Esophagus muscularis mucosa (tissue), 4 donors: ENCODE data around the gene CDRT4. TPM values are rescaled to one million over a fixed set of nuclear protein-coding genes. Genes with fewer than 3 reads are reported as not detected.
A peak's percentile ranks its signal among the peaks of the same experiment; 100 is the strongest.

Source experiments
- DNase-seq: peaks from one replicate; pipeline ENCODE4 v3.0.0-alpha.2; 2017; ENCODE audit errors: extremely low spot score
- H3K27ac ChIP-seq, 4 donors: fragments of 200-600 bp; sonication (generic); replicated peaks in 1 of 4; 1 replicate in 3 of 4; 2 replicates in 1 of 4; pipeline ENCODE4 v1.5.1; 2016 to 2019; ENCODE audit warnings: mild to moderate bottlenecking in 1 of 4
- H3K27me3 ChIP-seq, 4 donors: fragments of 200-600 bp; sonication (generic); one replicate each; pipeline versions ENCODE4 v1.5.1 to v1.6.0; 2016 to 2019
- H3K36me3 ChIP-seq, 4 donors: fragments of 200-600 bp; sonication (generic); one replicate each; pipeline ENCODE4 v1.5.1; 2016 to 2019
- H3K4me1 ChIP-seq, 4 donors: fragments of 200-600 bp; sonication (generic); one replicate each; pipeline ENCODE4 v1.5.1; 2016 to 2019
- H3K4me3 ChIP-seq, 4 donors: fragments of 200-600 bp; sonication (generic); 1 replicate in 2 of 4; 2 replicates in 2 of 4; pipeline ENCODE4 v1.5.1; 2016 to 2019; ENCODE audit warnings: mild to moderate bottlenecking in 4 of 4, moderate library complexity in 1 of 4
- H3K9me3 ChIP-seq, 4 donors: fragments of 200-600 bp; sonication (generic); 1 replicate in 3 of 4; 2 replicates in 1 of 4; pipeline ENCODE4 v1.5.1; 2016 to 2019
- EP300 ChIP-seq: sonication (generic); formaldehyde crosslinking; IDR thresholded peaks from one replicate; pipeline ENCODE4 v1.6.1; 2017; ENCODE audit warnings: antibody characterized with exemption
- POLR2A ChIP-seq: fragments of 450-650 bp; IDR thresholded peaks from one replicate; pipeline ENCODE4 v1.6.1; 2017; ENCODE audit warnings: antibody characterized with exemption, moderate library complexity, mild to moderate bottlenecking, low read depth
- POLR2AphosphoS5 ChIP-seq, 2 donors: sonication (generic); formaldehyde crosslinking; IDR thresholded peaks; one replicate each; pipeline ENCODE4 v1.6.1; 2017; ENCODE audit warnings: antibody characterized with exemption in 2 of 2
- WGBS: methylation state at CpG from one replicate; pipeline ENCODE4 v1.1.5; 2018; 5-methylcytosine and 5-hydroxymethylcytosine counted together
- intact Hi-C: fragments of 100-400 bp; cut with DNase I; formaldehyde crosslinking; loops from one replicate; pipeline ENCODE4 v1.15.1; 2023
- total RNA-seq, 4 donors: library from RNA; depleted of rRNA; stranded (reverse); fragments of >200 nt; gene quantifications; one replicate each; pipeline versions ENCODE4 v1.1.0 to v1.2.1, GENCODE V29; 2016
- TF ChIP-seq, protein P1 (sequence below), 3 experiments: fragments of 200-600 bp in 2 of 3; fragments of 450-650 bp in 1 of 3; sonication (generic) in 2 of 3; IDR thresholded peaks; one replicate each; pipeline ENCODE4 v1.5.1; 2017 to 2019; ENCODE audit warnings: antibody characterized with exemption in 3 of 3, mild to moderate bottlenecking in 2 of 3, moderate library complexity in 1 of 3

CDRT4 gene
- total RNA-seq, result 1 to 10 TPM; 1.6 to 6.6 (median 3.4) TPM

DNA sequence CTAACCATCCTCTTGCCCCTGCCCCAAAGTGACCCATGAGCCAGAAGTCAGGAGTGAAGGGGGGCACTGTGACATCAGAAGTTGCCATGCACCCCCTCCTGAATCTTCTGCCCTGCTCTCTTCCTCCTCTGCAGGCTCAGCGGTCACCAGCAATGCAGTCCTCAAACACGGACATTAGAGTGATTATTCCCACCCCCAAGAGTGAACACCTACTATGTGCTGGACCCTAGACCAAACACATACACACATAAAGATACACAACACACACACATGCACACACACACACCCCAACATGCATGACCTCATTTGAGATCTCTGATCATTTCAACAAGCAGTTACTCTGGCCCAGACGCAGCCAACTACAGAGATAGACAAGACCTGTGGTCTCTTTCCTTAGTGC, at the start of gene CDRT4:
CDRT4 (minus strand) TSS at position 30 of the 400 bp plus-strand sequence. CDS start 27,383 bp downstream, outside the sequence.
- no peak within 1 kb of the TSS for H3K27ac ChIP-seq
- no peaks in the 10 kb centered on the region for H3K9me3 ChIP-seq
- no peaks in the 10 kb centered on the region for H3K27me3 ChIP-seq
- TF ChIP-seq POLR2A, result no peak
- TF ChIP-seq, protein P1, sequence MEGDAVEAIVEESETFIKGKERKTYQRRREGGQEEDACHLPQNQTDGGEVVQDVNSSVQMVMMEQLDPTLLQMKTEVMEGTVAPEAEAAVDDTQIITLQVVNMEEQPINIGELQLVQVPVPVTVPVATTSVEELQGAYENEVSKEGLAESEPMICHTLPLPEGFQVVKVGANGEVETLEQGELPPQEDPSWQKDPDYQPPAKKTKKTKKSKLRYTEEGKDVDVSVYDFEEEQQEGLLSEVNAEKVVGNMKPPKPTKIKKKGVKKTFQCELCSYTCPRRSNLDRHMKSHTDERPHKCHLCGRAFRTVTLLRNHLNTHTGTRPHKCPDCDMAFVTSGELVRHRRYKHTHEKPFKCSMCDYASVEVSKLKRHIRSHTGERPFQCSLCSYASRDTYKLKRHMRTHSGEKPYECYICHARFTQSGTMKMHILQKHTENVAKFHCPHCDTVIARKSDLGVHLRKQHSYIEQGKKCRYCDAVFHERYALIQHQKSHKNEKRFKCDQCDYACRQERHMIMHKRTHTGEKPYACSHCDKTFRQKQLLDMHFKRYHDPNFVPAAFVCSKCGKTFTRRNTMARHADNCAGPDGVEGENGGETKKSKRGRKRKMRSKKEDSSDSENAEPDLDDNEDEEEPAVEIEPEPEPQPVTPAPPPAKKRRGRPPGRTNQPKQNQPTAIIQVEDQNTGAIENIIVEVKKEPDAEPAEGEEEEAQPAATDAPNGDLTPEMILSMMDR (IDR thresholded peaks at IDR 0.05), result no peak
- no peak for TF ChIP-seq EP300
- TF ChIP-seq POLR2AphosphoS5 (IDR thresholded peaks at IDR 0.05), result no peak
- intact Hi-C loops, result no loop called here
- WGBS, result 73% methylated on average over 3 of the region's 3 CpGs
- peaks cover 22 to 30% (median 26%) of the 10 kb centered on the region in 4 donors for H3K4me1 ChIP-seq
- H3K4me3 ChIP-seq, result no peak within 1 kb of the TSS
- no peaks in the 10 kb centered on the region for H3K36me3 ChIP-seq
- DNase-seq, result no peak

DNA sequence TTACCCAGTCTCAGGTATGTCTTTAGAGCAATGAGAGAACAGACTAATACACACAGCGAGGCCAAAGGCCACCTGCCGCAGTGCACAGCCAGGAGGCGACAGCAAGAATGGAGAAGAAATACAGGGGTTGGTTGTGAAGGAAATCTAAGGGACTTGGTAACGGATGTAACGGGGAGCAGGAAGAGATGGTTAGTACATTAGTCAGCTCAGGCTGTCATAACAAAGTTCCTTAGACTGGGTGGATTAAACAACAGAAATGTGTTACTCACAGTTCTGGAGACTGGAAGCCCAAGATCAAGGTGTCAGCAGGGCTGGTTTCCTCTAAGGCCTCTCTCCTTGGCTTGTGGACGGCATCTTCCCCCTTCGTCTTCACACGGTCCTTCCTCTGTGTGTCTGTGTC, 48.7 kb upstream of the CDRT4 start:
- peaks cover 0 to 12% (median 6%) of the 10 kb centered on the region in 4 donors for H3K36me3 ChIP-seq
- TF ChIP-seq, protein P1 (IDR thresholded peaks at IDR 0.05), result no peak
- TF ChIP-seq EP300, result no peak
- TF ChIP-seq POLR2A, result no peak
- TF ChIP-seq POLR2AphosphoS5 (IDR thresholded peaks at IDR 0.05), result no peak
- H3K4me3 ChIP-seq, result no peak overlapping the region
- peaks cover under 1 to 30% (median 27%) of the 10 kb centered on the region in 4 donors for H3K4me1 ChIP-seq
- WGBS, result 89% methylated on average over 8 of the region's 8 CpGs
- H3K27me3 ChIP-seq, result no peaks in the 10 kb centered on the region
- intact Hi-C loops, result no loop called here
- no peak for DNase-seq
- no peak overlapping the region for H3K27ac ChIP-seq
- H3K9me3 ChIP-seq, result no peaks in the 10 kb centered on the region

DNA sequence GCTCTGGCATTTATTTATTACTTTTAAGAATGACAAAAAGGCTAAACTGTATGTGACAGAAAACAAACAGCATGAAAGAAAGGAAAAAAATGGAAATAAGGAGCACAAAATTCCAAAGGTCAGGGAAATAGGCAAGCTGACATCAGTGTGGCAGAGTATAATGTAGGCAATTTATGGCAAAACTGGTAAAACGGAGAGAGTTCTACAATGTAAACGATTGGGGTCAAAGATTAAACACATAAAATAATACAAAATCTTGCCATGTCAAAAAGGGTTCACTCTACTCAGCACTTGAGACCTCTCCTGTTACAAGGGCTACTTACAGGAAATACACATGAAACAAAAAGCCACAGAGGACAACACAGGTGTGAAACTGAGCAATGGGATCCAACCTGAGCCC, 47.0 kb upstream of the CDRT4 start:
- H3K27me3 ChIP-seq, result no peaks in the 10 kb centered on the region
- H3K36me3 ChIP-seq, result peaks cover 0 to 12% (median 6%) of the 10 kb centered on the region in 4 donors
- no peak for DNase-seq
- intact Hi-C loops, result no loop called here
- no peak for TF ChIP-seq POLR2A
- no peak for TF ChIP-seq POLR2AphosphoS5 (IDR thresholded peaks at IDR 0.05)
- no peak for TF ChIP-seq EP300
- TF ChIP-seq, protein P1 (IDR thresholded peaks at IDR 0.05), result no peak
- H3K4me3 ChIP-seq, result no peak overlapping the region
- H3K9me3 ChIP-seq, result no peaks in the 10 kb centered on the region
- peak overlapping the region in 3 of 4 donors; percentile 20 to 74 (median 52) for H3K27ac ChIP-seq
- peaks cover 7 to 38% (median 33%) of the 10 kb centered on the region in 4 donors for H3K4me1 ChIP-seq
- WGBS, result 53% methylated on average over 2 of the region's 2 CpGs

DNA sequence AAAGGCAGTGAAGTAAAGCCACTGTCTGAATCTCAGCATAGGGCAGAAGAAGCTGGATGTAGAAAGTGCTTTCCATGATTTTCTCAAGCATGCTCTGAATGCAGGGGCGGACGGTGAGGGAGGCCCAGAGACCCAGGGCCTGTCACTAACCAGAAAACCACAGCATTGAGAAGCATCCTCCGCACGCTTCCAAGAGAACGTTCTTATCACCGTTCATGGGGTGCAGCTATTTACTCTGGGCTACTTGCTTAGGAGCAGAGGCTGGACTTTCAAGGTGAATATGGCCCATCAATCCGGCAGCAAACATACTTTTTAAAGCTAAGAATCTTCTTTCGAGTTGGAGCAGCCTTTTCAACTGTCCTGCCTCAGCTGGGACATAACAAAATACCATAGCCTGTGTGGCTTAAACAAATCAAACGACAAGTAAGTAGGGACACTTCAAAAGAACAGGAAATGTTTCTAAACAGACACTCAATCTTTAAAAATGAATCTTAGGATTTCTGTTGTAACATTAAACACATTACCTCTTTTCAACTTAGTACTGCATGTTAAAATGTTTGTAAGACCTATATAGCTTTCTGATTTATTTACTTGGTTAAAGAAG, 46.5 kb upstream of the CDRT4 start:
- 59% methylated on average over 9 of the region's 9 CpGs for WGBS
- Histone ChIP-seq H3K27ac (peak overlapping the region; percentile 42 to 74 (median 58)), H3K27me3 (no peaks in the 10 kb centered on the region), H3K4me1 (peaks cover 7 to 38% (median 33%) of the 10 kb centered on the region in 4 donors), H3K9me3 (no peaks in the 10 kb centered on the region), H3K36me3 (peaks cover 0 to 12% (median 6%) of the 10 kb centered on the region in 4 donors), H3K4me3 (no peak overlapping the region)
- intact Hi-C loops, result no loop called here
- TF ChIP-seq POLR2A (no peak), EP300 (no peak), POLR2AphosphoS5 (IDR thresholded peaks at IDR 0.05) (no peak)
- TF ChIP-seq, protein P1 (IDR thresholded peaks at IDR 0.05), result no peak
- no peak for DNase-seq
